CD4-positive, alpha-beta T cell (primary cell): ENCODE data around the gene SMC5. TPM values are rescaled to one million over a fixed set of nuclear protein-coding genes. Genes with fewer than 3 reads are reported as not detected.
"Not testable (repeated sequence)": the region's sequence is repeated elsewhere in the genome, so short reads cannot be mapped to it uniquely, and the experiment has no call there.

Experiments
- ATAC-seq: fragments of 200-7000 bp; cut with Tn5 transposase; one replicate; pipeline ENCODE4 v1.10.0; 2022; ENCODE audit warnings: mild to moderate bottlenecking; ENCODE audit not compliant: poor library complexity
- CTCF ChIA-PET: fragments of 350-600 bp; sonication (Branson Sonifier 250); formaldehyde crosslinking; loops from one replicate; lab custom pipeline; 2021; ENCODE audit warnings: antibody characterized with exemption, inconsistent platforms; lab: Charles Lee
- POLR2A ChIA-PET: fragments of 350-600 bp; sonication (Branson Sonifier 250); formaldehyde crosslinking; loops from one replicate; lab custom pipeline; 2021; ENCODE audit warnings: antibody characterized with exemption, inconsistent platforms; lab: Charles Lee
- DNase-seq, 14 experiments: peaks; one replicate each; pipeline ENCODE4 v3.0.0-alpha.2; 2013 to 2020; ENCODE audit warnings: mixed read lengths in 2 of 14
- H3K27ac ChIP-seq, 2 donors: one replicate each; pipeline versions ENCODE4 v1.5.1 to v1.7.0; 2013; ENCODE audit warnings: low read length in 2 of 2, low read depth in 1 of 2, mild to moderate bottlenecking in 1 of 2
- H3K27me3 ChIP-seq, 2 experiments: 1 replicate in 1 of 2; 2 replicates in 1 of 2; pipeline versions ENCODE4 v1.6.1 to v1.7.0; 2013; ENCODE audit warnings: low read length in 2 of 2, control low read depth in 1 of 2, mild to moderate bottlenecking in 1 of 2, moderate library complexity in 1 of 2; ENCODE audit not compliant: insufficient read depth in 2 of 2, control insufficient read depth in 1 of 2
- H3K36me3 ChIP-seq: one replicate; pipeline ENCODE4 v1.6.1; 2013; ENCODE audit warnings: low read length, control low read depth; ENCODE audit not compliant: insufficient read depth
- H3K4me1 ChIP-seq: one replicate; pipeline ENCODE4 v1.6.1; 2013; ENCODE audit warnings: low read length, control low read depth; ENCODE audit not compliant: insufficient read depth
- H3K4me3 ChIP-seq: one replicate; pipeline ENCODE4 v1.5.1; 2013; ENCODE audit warnings: mild to moderate bottlenecking, low read length, moderate library complexity
- H3K9me3 ChIP-seq, 2 experiments: 1 replicate in 1 of 2; 2 replicates in 1 of 2; pipeline versions ENCODE4 v1.6.1 to v1.7.0; 2013; ENCODE audit warnings: low read length in 2 of 2, mild to moderate bottlenecking in 2 of 2, control low read depth in 1 of 2, moderate library complexity in 1 of 2; ENCODE audit not compliant: control insufficient read depth in 1 of 2, insufficient read depth in 1 of 2
- H3K27ac Mint-ChIP-seq: one replicate; pipeline ENCODE4 v1.8.0; 2020; ENCODE audit warnings: mixed read lengths
- H3K27me3 Mint-ChIP-seq: one replicate; pipeline ENCODE4 v1.8.0; 2021; ENCODE audit warnings: mixed read lengths
- H3K36me3 Mint-ChIP-seq: one replicate; pipeline ENCODE4 v1.8.0; 2021; ENCODE audit warnings: low read depth, mixed read lengths
- H3K4me1 Mint-ChIP-seq: one replicate; pipeline ENCODE4 v1.8.0; 2021; ENCODE audit warnings: low read depth, mixed read lengths
- H3K4me3 Mint-ChIP-seq: one replicate; pipeline ENCODE4 v1.8.0; 2020; ENCODE audit warnings: mild to moderate bottlenecking, mixed read lengths
- H3K9me3 Mint-ChIP-seq: one replicate; pipeline ENCODE4 v1.8.0; 2020; ENCODE audit warnings: mixed read lengths
- CTCF ChIP-seq: fragments of 200-600 bp; IDR thresholded peaks from one replicate; pipeline ENCODE4 v1.8.0; 2022; ENCODE audit warnings: antibody characterized with exemption, mild to moderate bottlenecking
- intact Hi-C, 2 experiments: fragments of 100-400 bp; cut with DNase I in 1 of 2; cut with micrococcal nuclease in 1 of 2; formaldehyde crosslinking; loops; one replicate each; pipeline versions ENCODE4 v1.15.1 to v1.9.0; 2023 to 2025; cut with DNase I, micrococcal nuclease
- total RNA-seq, 174 experiments: library from RNA in 2 of 174; stranded (reverse) in 2 of 174; gene quantifications; one replicate each; pipeline ENCODE4 v1.2.3 and lab custom pipeline; 2021 to 2026

SMC5 gene
- total RNA-seq, 2 experiments from 2014 or later: 37.7 to 38.1 TPM

- intact Hi-C loops: no loop called here
- Mint-ChIP-seq H3K36me3 (no peaks in the 10 kb centered on the region), H3K4me1 (peaks cover 4% of the 10 kb centered on the region), H3K27me3 (no peaks in the 10 kb centered on the region), H3K27ac (no peak overlapping the region), H3K9me3 (peaks cover 3% of the 10 kb centered on the region), H3K4me3 (no peak overlapping the region)
- TF ChIP-seq CTCF: no peak
- Histone ChIP-seq H3K9me3 (no peaks in the 10 kb centered on the region), H3K4me1 (no peaks in the 10 kb centered on the region), H3K27me3 (no peaks in the 10 kb centered on the region), H3K4me3 (no peak overlapping the region), H3K27ac (no peak overlapping the region), H3K36me3 (no peaks in the 10 kb centered on the region)
- POLR2A ChIA-PET: no interaction called here
- DNase-seq: no peak
- no peak for ATAC-seq
- CTCF ChIA-PET: no interaction called here
Measured at GRCh38 chr9:70232476-70232875, 26.3 kb upstream of the SMC5 start.

- H3K27ac ChIP-seq, H3K27ac Mint-ChIP-seq, H3K9me3 Mint-ChIP-seq, H3K36me3 ChIP-seq, intact Hi-C loops, ATAC-seq, POLR2A ChIA-PET, DNase-seq, H3K27me3 ChIP-seq, H3K27me3 Mint-ChIP-seq, H3K4me1 Mint-ChIP-seq, H3K36me3 Mint-ChIP-seq, H3K4me1 ChIP-seq, H3K9me3 ChIP-seq, CTCF ChIA-PET, H3K4me3 Mint-ChIP-seq, H3K4me3 ChIP-seq: not testable (repeated sequence)
Measured at GRCh38 chr9:70234208-70234607, 24.6 kb upstream of the SMC5 start.

- intact Hi-C loops, H3K36me3 ChIP-seq, DNase-seq, CTCF ChIA-PET, H3K4me1 Mint-ChIP-seq, H3K27me3 ChIP-seq, H3K27ac Mint-ChIP-seq, H3K9me3 ChIP-seq, H3K4me1 ChIP-seq, H3K4me3 ChIP-seq, H3K9me3 Mint-ChIP-seq, H3K36me3 Mint-ChIP-seq, POLR2A ChIA-PET, ATAC-seq, H3K27ac ChIP-seq, H3K4me3 Mint-ChIP-seq, H3K27me3 Mint-ChIP-seq: not testable (repeated sequence)
Measured at GRCh38 chr9:70245952-70246351, 12.8 kb upstream of the SMC5 start.

- H3K27ac Mint-ChIP-seq: no peak overlapping the region
- ChIA-PET POLR2A (no interaction called here), CTCF (no interaction called here)
- no peak for TF ChIP-seq CTCF
- Histone ChIP-seq H3K36me3 (no peaks in the 10 kb centered on the region), H3K9me3 (no peaks in the 10 kb centered on the region), H3K4me1 (no peaks in the 10 kb centered on the region), H3K27ac (no peak overlapping the region), H3K27me3 (no peaks in the 10 kb centered on the region), H3K4me3 (no peak overlapping the region)
- no peak for DNase-seq
- no peaks in the 10 kb centered on the region for H3K36me3 Mint-ChIP-seq
- no peaks in the 10 kb centered on the region for H3K4me1 Mint-ChIP-seq
- intact Hi-C loops: loop anchor here in 1 of 2 experiments (10.0 kb wide), 4 partner anchors 315 to 1665 kb away; partner anchors contain the start of genes ABHD17B, APBA1, C9orf85 and FXN
- H3K27me3 Mint-ChIP-seq: no peaks in the 10 kb centered on the region
- ATAC-seq: no peak
- H3K4me3 Mint-ChIP-seq: no peak overlapping the region
- peaks cover 2% of the 10 kb centered on the region for H3K9me3 Mint-ChIP-seq
Measured at GRCh38 chr9:70250221-70250620, 8.6 kb upstream of the SMC5 start.
